SH-SY5Y (cell line): ENCODE data around the gene SLC46A1.

Source experiments
- GATA2 ChIP-seq: IDR thresholded peaks from 2 replicates; pipeline ENCODE4 v1.6.1; 2011; ENCODE audit warnings: mild to moderate bottlenecking, low read depth, low read length
- GATA3 ChIP-seq: IDR thresholded peaks from 2 replicates; pipeline ENCODE4 v1.6.1; 2011; ENCODE audit warnings: low read depth, mild to moderate bottlenecking, low read length, moderate library complexity

Gene SLC46A1

DNA sequence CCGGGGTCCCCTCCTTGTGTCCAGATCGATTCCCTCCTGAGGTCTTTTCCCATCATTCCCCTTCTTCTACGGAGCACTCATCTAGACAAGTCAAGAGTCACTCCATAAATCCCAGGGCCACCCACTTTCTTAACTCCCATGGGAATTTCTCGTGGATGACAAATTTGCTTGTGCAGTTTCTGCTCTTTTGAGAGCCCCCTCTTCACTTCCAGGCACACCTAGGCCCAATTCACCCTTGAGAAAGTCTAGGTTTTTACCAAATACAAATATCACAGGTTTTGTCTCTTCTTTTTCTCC is 48.2 kb downstream of the SLC46A1 start:
- TF ChIP-seq GATA2 (no peak), GATA3 (no peak)

DNA sequence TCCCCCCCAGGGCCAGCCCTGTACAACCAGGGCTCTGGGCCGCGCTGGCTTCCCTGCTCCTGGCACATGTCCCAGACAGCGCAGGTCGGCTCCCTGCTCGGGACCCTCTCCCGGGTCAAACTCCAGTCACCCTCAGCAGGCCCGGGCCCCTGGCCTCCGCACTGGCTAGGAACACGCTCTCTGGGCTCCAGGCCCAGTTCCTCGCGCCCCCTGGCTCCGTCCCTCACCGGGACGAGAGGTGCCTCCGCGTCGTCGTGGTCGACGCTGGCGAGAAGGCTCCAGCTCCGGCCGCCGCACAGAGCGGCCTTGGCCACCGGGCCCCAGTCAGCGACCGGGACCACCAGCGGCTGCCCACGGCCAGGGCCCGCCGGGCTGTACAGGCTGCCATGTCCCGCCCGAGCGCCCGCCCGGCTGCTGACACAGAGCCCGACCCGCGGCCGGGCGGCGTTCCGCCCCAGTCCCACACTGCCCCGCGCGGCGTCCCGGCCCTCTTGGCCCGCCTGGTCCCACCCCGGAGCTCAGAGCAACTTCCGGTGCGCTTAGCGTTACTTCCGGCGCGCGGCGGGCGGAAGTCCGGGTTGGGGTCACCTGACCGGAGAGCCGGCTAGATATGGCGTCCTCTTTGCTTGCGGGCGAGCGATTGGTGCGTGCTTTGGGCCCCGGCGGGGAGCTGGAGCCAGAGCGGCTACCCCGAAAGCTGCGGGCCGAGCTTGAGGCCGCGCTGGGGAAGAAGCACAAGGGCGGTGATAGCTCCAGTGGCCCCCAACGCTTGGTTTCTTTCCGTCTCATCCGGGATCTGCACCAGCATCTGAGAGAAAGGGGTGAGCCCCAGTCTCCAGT is 48.7 kb downstream of the SLC46A1 start, which contains the start of gene POLDIP2:
TSS of gene POLDIP2 (minus strand) at position 467 of the 840 bp plus-strand sequence. CDS start at position 388, 79 bp downstream.
- TF ChIP-seq GATA3 (no peak), GATA2 (no peak)

DNA sequence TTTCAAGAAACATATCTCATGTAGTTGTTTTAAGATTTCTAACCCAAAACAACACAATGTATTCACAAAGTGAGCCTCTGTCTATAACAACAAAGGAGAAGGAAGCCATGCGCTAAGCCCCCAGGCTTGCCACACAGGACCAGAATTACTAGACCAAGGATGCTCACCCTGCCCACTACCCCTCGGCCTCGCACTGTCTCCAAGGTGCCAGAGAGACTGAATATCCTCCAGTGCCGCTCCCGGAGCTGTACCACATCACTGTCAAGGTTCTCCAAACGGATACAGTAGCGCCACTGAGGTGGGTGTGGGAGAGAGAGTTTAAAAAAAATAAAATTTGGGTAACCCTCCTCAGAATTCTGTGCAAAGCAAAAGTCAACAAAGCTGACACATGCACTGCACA is 55.7 kb downstream of the SLC46A1 start:
- TF ChIP-seq GATA2 (no peak), GATA3 (no peak)

DNA sequence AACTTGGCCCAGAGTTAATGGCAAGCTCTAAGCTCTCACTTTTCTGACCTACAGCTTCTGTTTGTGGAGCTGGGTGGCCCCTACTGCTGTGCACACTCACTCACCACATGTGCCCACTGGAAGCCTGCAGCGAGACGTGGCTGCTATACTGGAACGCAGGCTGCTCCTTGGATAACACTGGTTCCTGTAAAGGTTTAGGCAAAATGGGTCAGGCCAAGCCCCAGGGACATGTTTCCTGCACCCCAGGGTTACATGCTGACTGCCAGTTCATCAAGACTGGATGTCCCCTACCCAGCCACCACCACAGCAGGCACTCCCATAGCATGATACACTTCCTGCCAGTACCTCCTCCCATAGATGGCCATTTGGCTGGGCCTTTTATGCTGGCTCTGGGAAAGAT is 57.0 kb downstream of the SLC46A1 start:
- no peak for TF ChIP-seq GATA3
- no peak for TF ChIP-seq GATA2

DNA sequence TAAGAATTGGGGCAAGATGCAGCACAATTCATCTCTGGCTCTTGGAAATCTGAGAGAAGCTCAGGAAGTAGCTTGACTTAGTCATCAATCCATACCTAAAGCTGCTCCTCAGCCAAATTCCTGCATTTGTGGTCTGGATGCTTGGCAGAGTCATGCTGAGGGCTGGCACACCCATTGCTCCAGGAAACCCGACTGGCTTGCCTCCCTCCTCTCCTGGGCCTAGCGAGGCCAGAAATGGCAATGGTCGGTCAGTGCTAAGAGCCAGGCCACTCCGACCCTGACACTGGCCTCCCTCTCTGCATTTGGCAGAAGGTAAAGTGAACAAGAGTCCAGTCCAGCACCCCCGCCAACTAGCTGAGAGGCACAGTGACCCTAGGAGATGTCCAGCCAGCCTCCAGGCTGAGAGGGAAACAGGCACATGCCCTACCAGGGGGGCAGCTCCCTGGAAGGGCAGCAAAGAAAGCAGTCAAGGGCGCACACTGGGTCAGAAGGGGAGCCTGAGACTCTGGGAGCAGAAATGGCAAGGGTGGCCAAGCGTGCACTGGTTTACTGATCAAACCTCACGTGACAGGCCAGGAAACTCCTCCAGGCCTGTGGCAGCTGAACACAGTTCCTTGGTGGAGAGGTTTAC is 58.6 kb downstream of the SLC46A1 start:
- TF ChIP-seq GATA2 (no peak), GATA3 (no peak)

DNA sequence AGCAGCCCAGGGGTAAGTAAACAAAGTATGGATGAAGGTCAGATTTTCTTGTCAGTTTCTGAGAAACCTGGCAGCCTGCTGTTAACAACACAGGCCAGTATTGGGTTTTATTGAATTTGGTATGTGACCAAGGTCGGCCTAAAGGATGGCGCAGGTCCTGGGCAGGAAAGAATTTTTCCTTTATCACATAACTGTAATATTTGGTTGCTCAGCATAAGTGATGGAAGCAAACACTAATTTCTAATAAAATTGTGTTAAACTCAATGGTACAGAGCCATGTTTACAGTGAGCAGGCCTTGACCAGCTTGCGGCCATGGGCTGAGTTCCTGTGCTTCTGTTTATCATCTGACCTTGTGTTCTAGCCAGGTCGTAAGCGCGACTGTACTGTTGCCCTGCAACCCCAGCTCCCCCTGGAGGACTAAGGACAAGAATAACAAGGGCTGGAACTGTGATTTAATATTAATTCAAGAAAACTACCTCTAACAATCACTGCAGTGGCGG is 59.2 kb downstream of the SLC46A1 start:
- TF ChIP-seq GATA2 (no peak), GATA3 (no peak)

DNA sequence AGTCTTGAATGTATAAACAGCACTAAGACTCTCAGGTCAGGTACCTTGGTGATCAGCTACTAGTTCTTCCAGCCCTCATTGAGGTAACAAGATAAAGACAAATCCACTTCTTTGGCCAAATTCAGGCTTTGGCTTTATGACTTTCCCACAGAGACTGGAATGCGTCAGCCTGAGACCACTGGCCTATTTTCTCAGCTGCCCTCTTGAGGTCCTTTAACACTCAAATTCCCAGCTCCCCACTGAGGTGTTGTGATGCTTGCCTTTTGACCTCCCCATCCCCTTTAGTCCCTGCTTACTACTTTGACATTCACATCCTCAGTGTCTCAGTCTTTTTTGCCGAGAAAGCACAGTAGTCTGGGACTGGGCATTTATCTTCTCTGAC is 59.8 kb downstream of the SLC46A1 start:
- no peak for TF ChIP-seq GATA3
- no peak for TF ChIP-seq GATA2

DNA sequence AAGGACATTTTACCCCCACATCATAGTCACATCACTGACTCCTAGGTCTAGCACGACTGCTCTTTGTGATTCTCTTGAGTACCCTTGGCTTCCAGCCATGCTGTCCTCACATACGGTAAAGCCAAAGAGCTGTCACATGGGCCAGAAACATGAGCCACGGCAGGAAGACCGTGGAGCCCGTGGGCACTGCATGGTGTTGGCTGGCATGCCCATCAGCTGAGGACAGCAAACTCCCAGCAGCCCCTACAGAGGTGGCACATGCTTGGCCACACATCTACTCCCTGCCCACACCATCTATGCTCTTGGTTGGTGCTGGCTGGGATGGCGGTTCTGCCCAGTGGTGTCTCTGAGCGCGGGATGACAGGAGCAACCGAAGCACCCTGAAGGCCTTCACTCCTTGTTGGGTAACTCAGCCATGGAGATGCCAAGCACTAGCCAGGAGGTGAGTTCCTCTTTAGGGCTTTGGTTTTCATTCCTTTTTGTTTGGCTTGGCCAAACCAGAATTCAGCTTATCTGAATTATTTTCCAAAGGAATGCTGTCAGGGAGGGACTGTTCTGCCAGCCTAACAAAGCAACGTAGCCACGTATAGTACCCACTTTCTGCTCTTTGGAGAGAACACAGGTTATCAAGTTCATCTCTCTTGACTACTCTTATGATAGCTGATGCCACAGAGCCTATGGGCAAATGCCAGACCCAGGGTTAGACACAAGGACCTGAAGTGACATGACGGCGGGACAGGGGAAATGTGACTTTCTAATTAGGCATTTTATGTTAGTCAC is 60.4 kb downstream of the SLC46A1 start:
- no peak for TF ChIP-seq GATA2
- no peak for TF ChIP-seq GATA3
